Vagina (tissue), 2 donors: ENCODE data around the gene ABCA8. TPM values are rescaled to one million over a fixed set of nuclear protein-coding genes. Genes with fewer than 3 reads are reported as not detected.
"Not testable (repeated sequence)": the region's sequence is repeated elsewhere in the genome, so short reads cannot be mapped to it uniquely, and the experiment has no call there.

Experiments
- DNase-seq, 2 donors: peaks; one replicate each; pipeline ENCODE4 v3.0.0-alpha.2; 2017; ENCODE audit errors: extremely low spot score in 2 of 2
- H3K27ac ChIP-seq: fragments of 200-600 bp; sonication (generic); one replicate; pipeline ENCODE4 v1.5.1; 2019
- H3K27me3 ChIP-seq: fragments of 200-600 bp; sonication (generic); one replicate; pipeline ENCODE4 v1.5.1; 2019
- H3K36me3 ChIP-seq, 2 donors: fragments of 200-600 bp; sonication (generic); one replicate each; pipeline ENCODE4 v1.5.1; 2017 to 2019
- H3K4me1 ChIP-seq: fragments of 200-600 bp; sonication (generic); one replicate; pipeline ENCODE4 v1.5.1; 2019
- H3K4me3 ChIP-seq, 2 donors: fragments of 200-600 bp; sonication (generic); 1 replicate in 1 of 2; 2 replicates in 1 of 2; pipeline ENCODE4 v1.5.1; 2016 to 2019
- H3K9me3 ChIP-seq: fragments of 200-600 bp; sonication (generic); one replicate; pipeline ENCODE4 v1.5.1; 2019
- POLR2A ChIP-seq, 2 donors: fragments of 450-650 bp; IDR thresholded peaks; one replicate each; pipeline ENCODE4 v1.6.1; 2017; ENCODE audit warnings: antibody characterized with exemption in 2 of 2, mild to moderate bottlenecking in 2 of 2, moderate library complexity in 2 of 2
- POLR2AphosphoS5 ChIP-seq, 2 donors: sonication (generic); formaldehyde crosslinking; IDR thresholded peaks; one replicate each; pipeline ENCODE4 v1.9.0; 2017; ENCODE audit warnings: antibody characterized with exemption in 2 of 2, mild to moderate bottlenecking in 2 of 2, low read depth in 1 of 2; ENCODE audit not compliant: insufficient read depth in 1 of 2
- intact Hi-C: fragments of 100-400 bp; cut with DNase I; formaldehyde crosslinking; loops from one replicate; pipeline ENCODE4 v1.15.1; 2023
- total RNA-seq: library from RNA; depleted of rRNA; stranded (reverse); fragments of >200 nt; gene quantifications from one replicate; pipeline ENCODE4 v1.2.3, GENCODE V29; 2016
- TF ChIP-seq, protein P1 (sequence below), 3 experiments: fragments of 450-650 bp in 2 of 3; fragments of 200-600 bp in 1 of 3; sonication (generic) in 1 of 3; IDR thresholded peaks; one replicate each; pipeline ENCODE4 v1.5.1; 2017 to 2019; ENCODE audit warnings: antibody characterized with exemption in 3 of 3, mild to moderate bottlenecking in 2 of 3, moderate library complexity in 2 of 3

ABCA8 gene
- total RNA-seq, 1 donor from 2014 or later, result 75.9 TPM

DNA sequence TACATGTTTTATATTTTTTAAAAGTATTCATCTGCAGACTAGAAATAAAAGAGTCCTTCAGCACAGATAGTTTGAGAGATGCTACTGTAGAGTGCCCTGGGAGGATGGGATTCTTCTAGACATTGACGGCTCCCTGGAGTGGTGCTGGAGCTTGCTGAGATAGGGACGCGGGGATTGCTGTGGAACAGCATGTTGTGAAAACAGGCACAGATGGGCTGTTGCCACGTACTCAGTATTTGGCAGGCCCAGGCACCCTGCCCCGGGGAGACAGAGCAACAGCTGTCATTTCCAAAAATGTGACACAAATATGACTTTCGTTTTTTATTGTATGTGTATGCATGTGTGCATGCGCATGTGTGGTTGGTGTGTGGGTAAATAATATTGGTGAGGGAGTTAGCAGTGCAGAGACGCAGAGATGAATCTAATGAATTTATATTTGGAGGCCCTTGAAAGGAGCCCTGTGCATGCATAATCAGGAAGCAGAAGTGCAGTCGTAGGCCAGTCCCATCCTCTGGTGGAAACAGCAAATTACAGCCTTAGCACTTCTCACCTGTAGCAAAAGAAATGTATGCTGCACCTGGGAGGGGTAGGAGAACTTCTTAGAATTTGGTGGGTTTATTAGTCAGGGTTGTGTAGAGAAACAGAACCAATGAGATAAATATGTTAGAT lies 6.2 kb upstream of the ABCA8 start:
- no peaks in the 10 kb centered on the region for H3K4me1 ChIP-seq
- H3K4me3 ChIP-seq, result no peak overlapping the region
- H3K27me3 ChIP-seq, result no peaks in the 10 kb centered on the region
- TF ChIP-seq, protein P1, sequence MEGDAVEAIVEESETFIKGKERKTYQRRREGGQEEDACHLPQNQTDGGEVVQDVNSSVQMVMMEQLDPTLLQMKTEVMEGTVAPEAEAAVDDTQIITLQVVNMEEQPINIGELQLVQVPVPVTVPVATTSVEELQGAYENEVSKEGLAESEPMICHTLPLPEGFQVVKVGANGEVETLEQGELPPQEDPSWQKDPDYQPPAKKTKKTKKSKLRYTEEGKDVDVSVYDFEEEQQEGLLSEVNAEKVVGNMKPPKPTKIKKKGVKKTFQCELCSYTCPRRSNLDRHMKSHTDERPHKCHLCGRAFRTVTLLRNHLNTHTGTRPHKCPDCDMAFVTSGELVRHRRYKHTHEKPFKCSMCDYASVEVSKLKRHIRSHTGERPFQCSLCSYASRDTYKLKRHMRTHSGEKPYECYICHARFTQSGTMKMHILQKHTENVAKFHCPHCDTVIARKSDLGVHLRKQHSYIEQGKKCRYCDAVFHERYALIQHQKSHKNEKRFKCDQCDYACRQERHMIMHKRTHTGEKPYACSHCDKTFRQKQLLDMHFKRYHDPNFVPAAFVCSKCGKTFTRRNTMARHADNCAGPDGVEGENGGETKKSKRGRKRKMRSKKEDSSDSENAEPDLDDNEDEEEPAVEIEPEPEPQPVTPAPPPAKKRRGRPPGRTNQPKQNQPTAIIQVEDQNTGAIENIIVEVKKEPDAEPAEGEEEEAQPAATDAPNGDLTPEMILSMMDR (IDR thresholded peaks at IDR 0.05), result no peak
- TF ChIP-seq POLR2AphosphoS5 (IDR thresholded peaks at IDR 0.05; ENCODE audit: insufficient read depth in 1 of 2, low read depth in 1 of 2), result no peak
- TF ChIP-seq POLR2A (IDR thresholded peaks at IDR 0.05), result no peak
- H3K27ac ChIP-seq, result no peak overlapping the region
- H3K9me3 ChIP-seq, result no peaks in the 10 kb centered on the region
- no peak for DNase-seq
- no peaks in the 10 kb centered on the region for H3K36me3 ChIP-seq
- intact Hi-C loops, result no loop called here

- H3K4me1 ChIP-seq, H3K4me3 ChIP-seq, H3K27ac ChIP-seq, H3K36me3 ChIP-seq, intact Hi-C loops, DNase-seq, H3K9me3 ChIP-seq, H3K27me3 ChIP-seq: not testable (repeated sequence)
Measured at GRCh38 chr17:68959117-68959516, 3.9 kb upstream of the ABCA8 start.

GRCh38 chr17:68957944-68958343 lies 2.8 kb upstream of the ABCA8 start:
- Histone ChIP-seq H3K27ac (no peak overlapping the region), H3K36me3 (no peaks in the 10 kb centered on the region), H3K4me1 (no peaks in the 10 kb centered on the region), H3K27me3 (no peaks in the 10 kb centered on the region), H3K4me3 (no peak overlapping the region), H3K9me3 (no peaks in the 10 kb centered on the region)
- intact Hi-C loops, result no loop called here
- no peak for DNase-seq
- TF ChIP-seq POLR2A (IDR thresholded peaks at IDR 0.05) (no peak), POLR2AphosphoS5 (IDR thresholded peaks at IDR 0.05; ENCODE audit: insufficient read depth in 1 of 2, low read depth in 1 of 2) (no peak)
- TF ChIP-seq, protein P1 (IDR thresholded peaks at IDR 0.05), result no peak

DNA sequence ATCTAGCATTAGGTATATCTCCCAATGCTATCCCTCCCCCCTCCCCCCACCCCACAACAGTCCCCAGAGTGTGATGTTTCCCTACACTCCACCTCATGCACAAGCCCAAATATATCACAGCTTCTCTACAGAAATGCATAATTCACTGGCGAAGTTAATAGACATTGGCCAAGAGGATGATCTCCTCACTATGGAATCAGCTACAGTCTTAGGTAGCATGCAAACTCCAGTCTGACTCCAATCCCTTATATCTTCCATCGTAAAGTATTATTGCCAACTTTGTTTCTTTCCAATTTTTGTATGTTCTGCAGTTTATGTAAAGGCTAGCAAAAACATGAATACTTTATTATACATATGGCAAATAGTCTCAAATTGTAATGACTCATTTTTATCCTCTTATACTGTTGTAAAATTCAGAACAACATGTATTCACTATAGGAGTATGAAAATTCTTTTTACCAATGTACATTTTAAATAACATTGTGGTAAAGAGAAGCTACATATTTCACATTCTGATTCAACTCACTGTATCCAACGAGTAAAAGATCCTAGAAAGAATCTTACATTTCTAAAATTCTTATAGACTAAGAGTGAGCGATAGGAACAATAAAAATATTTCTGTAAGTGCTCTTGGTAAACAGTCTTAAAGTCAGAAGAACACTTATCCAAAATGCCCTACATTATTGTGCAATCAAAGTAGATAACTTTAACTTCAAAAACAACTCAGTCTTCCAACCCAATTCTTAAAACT lies 871 bp downstream of the ABCA8 start:
- intact Hi-C loops, result no loop called here
- Histone ChIP-seq H3K4me1 (no peaks in the 10 kb centered on the region), H3K9me3 (no peaks in the 10 kb centered on the region), H3K27me3 (no peaks in the 10 kb centered on the region), H3K36me3 (no peaks in the 10 kb centered on the region), H3K27ac (peak overlapping the region; percentile 53), H3K4me3 (peak overlapping the region; percentile 33 to 41)
- TF ChIP-seq, protein P1 (IDR thresholded peaks at IDR 0.05), result no peak
- TF ChIP-seq POLR2A (IDR thresholded peaks at IDR 0.05), result no peak
- no peak for TF ChIP-seq POLR2AphosphoS5 (IDR thresholded peaks at IDR 0.05; ENCODE audit: insufficient read depth in 1 of 2, low read depth in 1 of 2)
- no peak for DNase-seq

DNA sequence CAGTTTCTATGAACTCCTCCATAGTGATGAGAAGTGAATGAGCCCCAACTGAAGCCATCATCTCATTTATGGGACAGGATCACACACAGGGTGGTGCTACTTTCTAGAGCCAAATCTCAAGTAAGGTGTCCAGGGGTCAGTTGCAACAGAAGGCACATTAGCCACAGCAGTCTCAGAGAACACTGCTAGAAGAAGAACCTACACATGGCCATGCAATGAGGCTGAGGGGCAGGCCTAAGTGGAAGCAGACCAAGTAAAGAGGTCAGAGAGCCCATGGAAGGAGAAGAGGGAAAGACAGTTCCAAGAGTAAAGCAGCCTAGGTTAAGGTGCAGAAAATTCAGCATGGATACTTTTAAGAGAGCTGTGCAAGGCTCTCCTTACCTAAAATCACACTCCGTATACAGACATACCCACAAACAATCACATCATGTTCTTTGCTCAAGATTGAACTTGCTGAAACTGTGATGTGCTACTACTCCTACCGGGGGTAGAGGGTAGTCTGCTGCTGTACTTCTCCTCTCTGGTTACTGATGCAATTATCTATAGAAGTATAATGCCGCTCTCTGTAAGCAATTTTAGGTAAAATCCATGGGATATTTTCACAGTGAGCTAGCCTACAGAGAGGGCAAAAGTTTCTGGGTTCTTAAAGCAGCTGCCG lies 1.7 kb downstream of the ABCA8 start:
- TF ChIP-seq POLR2A (IDR thresholded peaks at IDR 0.05) (no peak), POLR2AphosphoS5 (IDR thresholded peaks at IDR 0.05; ENCODE audit: insufficient read depth in 1 of 2, low read depth in 1 of 2) (no peak)
- TF ChIP-seq, protein P1 (IDR thresholded peaks at IDR 0.05), result no peak
- Histone ChIP-seq H3K27me3 (no peaks in the 10 kb centered on the region), H3K4me3 (peak overlapping the region; percentile 12 to 41), H3K36me3 (no peaks in the 10 kb centered on the region), H3K9me3 (no peaks in the 10 kb centered on the region), H3K27ac (peak overlapping the region; percentile 53), H3K4me1 (no peaks in the 10 kb centered on the region)
- DNase-seq, result no peak
- intact Hi-C loops, result no loop called here
